ENCODE data around the gene RAB11FIP4.

RAB11FIP4 gene

GRCh38 chr17:31529841-31530251 is 138.4 kb downstream of the RAB11FIP4 start:
- no peak for TF ChIP-seq MYC (IDR thresholded peaks at IDR 0.05; ENCODE audit: low read depth, low read length)
- TF ChIP-seq POLR2A (IDR thresholded peaks at IDR 0.05; ENCODE audit: extremely low read depth, insufficient read length) = no peak
- no peak for TF ChIP-seq CTCF (IDR thresholded peaks at IDR 0.05; ENCODE audit: low read depth, low read length)
- TF ChIP-seq MAX (IDR thresholded peaks at IDR 0.05; ENCODE audit: low read depth, low read length) = no peak
- H3K4me3 ChIP-seq (ENCODE audit: low read depth, low read length) = no peak overlapping the region
- DNase-seq (ENCODE audit: low read depth) = no peak

GRCh38 chr17:31530391-31530985 is 139.0 kb downstream of the RAB11FIP4 start:
- DNase-seq (ENCODE audit: low read depth) = no peak
- H3K4me3 ChIP-seq (ENCODE audit: low read depth, low read length) = no peak overlapping the region
- TF ChIP-seq POLR2A (IDR thresholded peaks at IDR 0.05; ENCODE audit: extremely low read depth, insufficient read length) (no peak), CTCF (IDR thresholded peaks at IDR 0.05; ENCODE audit: low read depth, low read length) (no peak), MAX (IDR thresholded peaks at IDR 0.05; ENCODE audit: low read depth, low read length) (no peak), MYC (IDR thresholded peaks at IDR 0.05; ENCODE audit: low read depth, low read length) (no peak)

- no peak for DNase-seq (ENCODE audit: low read depth)
- TF ChIP-seq CTCF (IDR thresholded peaks at IDR 0.05; ENCODE audit: low read depth, low read length) (no peak), MYC (IDR thresholded peaks at IDR 0.05; ENCODE audit: low read depth, low read length) (no peak), POLR2A (IDR thresholded peaks at IDR 0.05; ENCODE audit: extremely low read depth, insufficient read length) (no peak), MAX (IDR thresholded peaks at IDR 0.05; ENCODE audit: low read depth, low read length) (no peak)
- no peak overlapping the region for H3K4me3 ChIP-seq (ENCODE audit: low read depth, low read length)
These were observed 140.0 kb downstream of the RAB11FIP4 start for GRCh38 chr17:31531336-31531980.

- H3K4me3 ChIP-seq (ENCODE audit: low read depth, low read length) = no peak overlapping the region
- DNase-seq (ENCODE audit: low read depth) = no peak
- TF ChIP-seq POLR2A (IDR thresholded peaks at IDR 0.05; ENCODE audit: extremely low read depth, insufficient read length) = no peak
- no peak for TF ChIP-seq CTCF (IDR thresholded peaks at IDR 0.05; ENCODE audit: low read depth, low read length)
- no peak for TF ChIP-seq MAX (IDR thresholded peaks at IDR 0.05; ENCODE audit: low read depth, low read length)
- TF ChIP-seq MYC (IDR thresholded peaks at IDR 0.05; ENCODE audit: low read depth, low read length) = no peak
These were observed 140.6 kb downstream of the RAB11FIP4 start for GRCh38 chr17:31532081-31532480.

- H3K4me3 ChIP-seq (ENCODE audit: low read depth, low read length) = no peak overlapping the region
- no peak for TF ChIP-seq MAX (IDR thresholded peaks at IDR 0.05; ENCODE audit: low read depth, low read length)
- no peak for TF ChIP-seq MYC (IDR thresholded peaks at IDR 0.05; ENCODE audit: low read depth, low read length)
- TF ChIP-seq CTCF (IDR thresholded peaks at IDR 0.05; ENCODE audit: low read depth, low read length) = no peak
- no peak for TF ChIP-seq POLR2A (IDR thresholded peaks at IDR 0.05; ENCODE audit: extremely low read depth, insufficient read length)
- no peak for DNase-seq (ENCODE audit: low read depth)
These were observed 141.1 kb downstream of the RAB11FIP4 start for GRCh38 chr17:31532526-31532925.

All from NB4 (cell line).